Vagina (tissue), 2 donors: ENCODE results near the gene CDAN1.

Experiments
- CTCF ChIP-seq, 3 experiments: fragments of 450-650 bp in 2 of 3; fragments of 200-600 bp in 1 of 3; sonication (generic) in 1 of 3; IDR thresholded peaks; one replicate each; pipeline ENCODE4 v1.5.1; 2017 to 2019; ENCODE audit warnings: antibody characterized with exemption in 3 of 3, mild to moderate bottlenecking in 2 of 3, moderate library complexity in 2 of 3
- POLR2AphosphoS5 ChIP-seq, 2 donors: sonication (generic); formaldehyde crosslinking; IDR thresholded peaks; one replicate each; pipeline ENCODE4 v1.9.0; 2017; ENCODE audit warnings: antibody characterized with exemption in 2 of 2, mild to moderate bottlenecking in 2 of 2, low read depth in 1 of 2; ENCODE audit not compliant: insufficient read depth in 1 of 2

DNA sequence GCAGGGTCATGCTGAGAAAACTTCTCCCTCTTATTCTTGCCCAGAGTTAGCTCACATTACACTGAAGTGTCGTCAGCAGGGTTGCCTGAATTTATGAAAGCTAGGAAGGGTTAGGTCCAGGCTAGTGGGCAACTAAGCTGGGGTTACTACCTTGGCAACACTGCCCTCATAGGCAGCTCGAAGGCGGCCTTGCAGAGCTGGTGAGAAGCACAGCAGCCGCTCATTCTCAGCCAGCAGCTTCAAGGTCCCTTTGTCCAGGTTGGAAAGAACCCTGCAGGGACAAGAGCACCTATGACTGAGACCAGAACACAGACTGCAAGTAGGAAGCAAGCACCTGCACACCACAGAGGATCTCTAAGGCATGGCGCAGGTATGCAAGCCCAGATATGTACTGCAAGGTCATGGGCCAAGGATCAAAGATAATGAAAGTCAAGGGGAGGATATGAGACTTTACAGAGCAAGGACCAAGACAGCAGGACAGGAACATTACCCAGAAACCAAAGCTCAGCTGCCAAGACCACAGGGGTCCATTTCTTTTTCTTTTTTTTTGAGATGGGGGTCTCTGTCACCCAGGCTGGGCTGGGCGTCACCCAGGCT lies 2.8 kb downstream of the CDAN1 start:
- TF ChIP-seq CTCF (IDR thresholded peaks at IDR 0.05) = no peak
- no peak for TF ChIP-seq POLR2AphosphoS5 (IDR thresholded peaks at IDR 0.05; ENCODE audit: insufficient read depth in 1 of 2, low read depth in 1 of 2)
